ENCODE results near the gene DHRS11.

GRCh38 chr17:36628576-36628975, 36.9 kb downstream of the DHRS11 start:
- TF ChIP-seq CTCF (IDR thresholded peaks at IDR 0.05) (no peak), POLR2AphosphoS5 (IDR thresholded peaks at IDR 0.05) (no peak)
